ENCODE data around the gene IFITM5. TPM values are rescaled to one million over a fixed set of nuclear protein-coding genes. Genes with fewer than 3 reads are reported as not detected.

Gene IFITM5
- total and polyA plus RNA-seq, 2 of the 8 experiments (the other 6 are each of a cell fraction or from before 2014, with no cell fraction given) = not detected

- Histone ChIP-seq H3K9ac (replicated peaks in 1 of 4; ENCODE audit: extremely low read depth in 1 of 4, low read depth in 3 of 4, low read length in 3 of 4) (no peak overlapping the region), H4K8ac (ENCODE audit: extremely low read depth, insufficient read depth, low read length) (no peak overlapping the region), H2BK12ac (ENCODE audit: low read depth, low read length) (no peak overlapping the region), H3K23ac (ENCODE audit: insufficient read length) (no peak overlapping the region), H3K14ac (ENCODE audit: insufficient read length) (no peak overlapping the region), H3K36me3 (ENCODE audit: control insufficient read depth in 2 of 4, insufficient read depth in 4 of 4, low read length in 3 of 4) (peaks cover 17 to 39% (median 29%) of the 10 kb centered on the region in 4 experiments), H3K79me2 (ENCODE audit: control insufficient read depth in 1 of 2, insufficient read depth in 2 of 2, low read length in 2 of 2) (no peaks in the 10 kb centered on the region), H3K4me3 (ENCODE audit: extremely low read depth in 1 of 4, insufficient read depth in 2 of 4, low read depth in 3 of 4, low read length in 4 of 4) (no peak overlapping the region), H4K5ac (ENCODE audit: insufficient read length, low read depth, low read length) (no peak overlapping the region), H3K9me3 (ENCODE audit: insufficient read depth in 2 of 2, low read depth in 1 of 2, low read length in 1 of 2) (no peaks in the 10 kb centered on the region), H4K20me1 (replicated peaks in 1 of 2; ENCODE audit: control insufficient read depth in 1 of 2, insufficient read depth in 2 of 2, low read length in 2 of 2) (no peaks in the 10 kb centered on the region), H2AK5ac (ENCODE audit: low read depth, low read length) (no peak overlapping the region), H2BK120ac (replicated peaks; ENCODE audit: low read depth, low read length) (no peak overlapping the region), H2BK20ac (ENCODE audit: low read length) (no peak overlapping the region), H3K23me2 (ENCODE audit: low read depth, low read length) (peaks cover 8% of the 10 kb centered on the region), H2BK15ac (ENCODE audit: low read length) (no peak overlapping the region), H3K4me2 (ENCODE audit: insufficient read depth in 1 of 2, low read depth in 2 of 2, low read length in 2 of 2) (no peak overlapping the region), H3K27me3 (replicated peaks in 1 of 4; ENCODE audit: control insufficient read depth in 3 of 4, extremely low read depth in 1 of 4, insufficient read depth in 3 of 4, low read length in 3 of 4) (no peaks in the 10 kb centered on the region; a peak in 1 of 7 replicates), H4K91ac (replicated peaks; ENCODE audit: insufficient read length, low read length) (no peak overlapping the region), H3K4ac (replicated peaks; ENCODE audit: insufficient read length, low read depth, low read length) (no peak overlapping the region), H3K18ac (ENCODE audit: extremely low read depth, low read length) (no peak overlapping the region), H2AFZ (ENCODE audit: low read length) (no peak overlapping the region), H2BK5ac (ENCODE audit: low read depth, low read length) (no peak overlapping the region), H3K79me1 (ENCODE audit: low read depth, low read length) (no peaks in the 10 kb centered on the region), H3K4me1 (replicated peaks in 1 of 4; ENCODE audit: control insufficient read depth in 3 of 4, insufficient read depth in 4 of 4, low read length in 3 of 4) (no peaks in the 10 kb centered on the region), H3K27ac (ENCODE audit: low read depth, low read length) (no peak overlapping the region), H3K56ac (replicated peaks; ENCODE audit: insufficient read length, low read depth, low read length) (no peak overlapping the region)
- FAIRE-seq = no peak
- DNase-seq (ENCODE audit: low read depth in 1 of 2, low spot score in 2 of 2) = no peak
- WGBS, 2 experiments (ENCODE audit: extremely low coverage in 1 of 2, insufficient coverage in 1 of 2, insufficient read length in 1 of 2, insufficient replicate concordance in 2 of 2, low coverage in 1 of 2, low lambda C conversion rate in 2 of 2, missing lambda C conversion rate in 1 of 2) = 86% methylated on average over 8 of the region's 8 CpGs; no CpG with 5 or more reads in 1 of the 2 experiments
- ChIA-PET CTCF (ENCODE audit: partially characterized antibody) (interaction anchor here (0.7 to 9.8 kb wide), 12 partner anchors 12 to 140 kb away, joined by 3 to 212 read pairs (median 32); partner anchors contain the start of genes B4GALNT4, IFITM2, NLRP6 and PGGHG), POLR2A (ENCODE audit: partially characterized antibody) (interaction anchor here (0.9 to 3.1 kb wide), 6 partner anchors 9 to 111 kb away, joined by 3 to 9 read pairs (median 4); no protein-coding TSS in a partner anchor)
- TF ChIP-seq MAFK (IDR thresholded peaks at IDR 0.05; ENCODE audit: low read depth, low read length) (no peak), SP4 (IDR thresholded peaks at IDR 0.05; ENCODE audit: low read length) (no peak), CHD2 (IDR thresholded peaks at IDR 0.05; ENCODE audit: low read length) (no peak), EZH2 (IDR thresholded peaks at IDR 0.05; ENCODE audit: low read depth, low read length, severe bottlenecking) (no peak), SUZ12 (IDR thresholded peaks at IDR 0.05; ENCODE audit: low read length) (no peak), ZNF274 (IDR thresholded peaks at IDR 0.05; ENCODE audit: borderline replicate concordance, extremely low read depth, low read length) (no peak), HDAC6 (IDR thresholded peaks at IDR 0.05; ENCODE audit: low read depth, low read length) (no peak), RXRA (IDR thresholded peaks at IDR 0.05; ENCODE audit: insufficient read depth, low read depth, low read length) (no peak), RFX5 (IDR thresholded peaks at IDR 0.05; ENCODE audit: borderline replicate concordance, low read depth, low read length) (no peak), RNF2 (IDR thresholded peaks at IDR 0.05; ENCODE audit: borderline replicate concordance, low read depth, low read length, missing control alignments, poor library complexity, severe bottlenecking) (no peak), KDM5A (IDR thresholded peaks at IDR 0.05; ENCODE audit: low read length) (no peak), ASH2L (IDR thresholded peaks at IDR 0.05; ENCODE audit: low read length) (no peak), CHD1 (IDR thresholded peaks at IDR 0.05; ENCODE audit: low read depth, low read length) (no peak), NANOG (IDR thresholded peaks at IDR 0.05; ENCODE audit: insufficient read depth, low read depth, low read length, poor library complexity, severe bottlenecking) (no peak), NRF1 (IDR thresholded peaks at IDR 0.05; ENCODE audit: low read depth, low read length) (no peak)
These were observed 46.7 kb downstream of the IFITM5 start for GRCh38 chr11:252666-253065.
